ENCODE results near the gene GREB1. TPM values are rescaled to one million over a fixed set of nuclear protein-coding genes. Genes with fewer than 3 reads are reported as not detected.

The GREB1 gene
- polyA plus RNA-seq, 1 of the 3 experiments (the other 2 are of a cell fraction), result 2.9 TPM

DNA sequence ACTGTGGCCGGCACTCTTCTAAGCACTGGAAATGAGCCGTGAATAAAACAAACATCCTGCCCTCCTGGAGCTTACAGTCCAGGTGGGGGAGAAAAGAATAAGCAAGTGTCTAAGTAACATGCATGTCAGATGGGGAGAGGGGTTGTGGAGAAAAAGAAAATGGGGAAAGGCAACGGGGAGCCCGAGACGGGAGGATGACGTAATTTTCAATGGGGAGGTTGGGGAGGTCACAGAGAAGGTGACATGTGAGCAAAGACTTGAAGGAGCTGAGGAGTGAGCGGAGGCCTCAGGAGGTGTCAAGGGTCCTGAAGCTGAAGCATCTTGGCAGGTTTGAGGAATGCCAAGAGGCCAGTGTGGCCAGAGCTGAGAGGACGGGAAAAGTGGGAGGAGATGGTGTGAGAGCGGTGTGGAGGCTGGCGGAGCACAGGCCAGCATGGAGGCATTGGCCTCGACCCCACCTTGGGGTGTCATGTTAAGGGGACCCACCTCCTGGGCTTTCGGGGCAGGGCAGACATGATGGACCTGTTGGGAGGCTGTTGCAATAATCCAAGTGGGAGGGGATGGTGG lies 151.1 kb downstream of the GREB1 start (continued):
- TF ChIP-seq PBX3 (IDR thresholded peaks at IDR 0.05) (no peak), USF1 (IDR thresholded peaks at IDR 0.05; ENCODE audit: borderline replicate concordance, low read depth) (no peak), ZBTB33 (IDR thresholded peaks at IDR 0.05; ENCODE audit: borderline replicate concordance, low read depth) (no peak)
- TF ChIP-seq, protein P1, sequence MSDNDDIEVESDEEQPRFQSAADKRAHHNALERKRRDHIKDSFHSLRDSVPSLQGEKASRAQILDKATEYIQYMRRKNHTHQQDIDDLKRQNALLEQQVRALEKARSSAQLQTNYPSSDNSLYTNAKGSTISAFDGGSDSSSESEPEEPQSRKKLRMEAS (IDR thresholded peaks at IDR 0.05; ENCODE audit: low read depth), result no peak

DNA sequence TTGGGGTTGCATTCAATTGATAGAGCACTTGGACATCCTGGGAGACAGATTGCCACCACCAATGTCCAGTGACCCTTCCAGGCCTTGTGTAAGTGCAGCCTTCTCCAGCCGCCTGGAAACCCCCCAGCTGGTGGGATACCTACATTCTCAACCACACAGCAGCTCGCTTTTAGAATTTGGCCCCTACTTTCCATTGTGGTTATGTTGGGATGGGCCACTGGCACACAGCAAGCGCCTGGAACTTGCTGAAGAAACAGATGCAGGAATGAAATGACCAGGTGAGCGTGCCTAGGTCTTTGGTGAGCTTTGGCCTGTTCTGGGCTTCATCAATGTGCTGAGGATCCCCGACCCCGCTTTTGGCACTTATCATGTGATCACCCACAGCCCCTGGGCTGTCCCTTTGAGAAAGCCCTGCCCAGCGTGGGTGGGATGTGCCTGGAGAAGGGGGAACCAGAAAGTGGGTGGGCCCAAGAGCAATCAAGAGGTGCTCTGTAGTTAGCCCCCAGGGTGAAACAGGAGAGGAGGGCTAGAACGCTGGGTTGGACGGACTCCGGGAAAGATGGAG lies 152.1 kb downstream of the GREB1 start:
- Histone ChIP-seq H2AFZ (ENCODE audit: low read depth) (no peak overlapping the region), H3K79me2 (ENCODE audit: insufficient read depth) (no peaks in the 10 kb centered on the region), H3K27me3 (ENCODE audit: insufficient read depth) (peaks cover 9% of the 10 kb centered on the region; the same call in 1 of the 2 replicates), H3K9ac (no peak overlapping the region), H3K36me3 (replicated peaks in 1 of 2; ENCODE audit: control insufficient read depth in 1 of 2, insufficient read depth in 2 of 2, low read length in 1 of 2) (no peaks in the 10 kb centered on the region), H3K27ac (ENCODE audit: low read depth in 2 of 2, low read length in 1 of 2) (no peak overlapping the region), H3K9me3 (no peaks in the 10 kb centered on the region), H3K4me2 (no peak overlapping the region), H3K4me3 (ENCODE audit: low read depth in 2 of 2, low read length in 1 of 2) (no peak overlapping the region), H3K4me1 (ENCODE audit: control insufficient read depth in 1 of 2, insufficient read depth in 2 of 2, low read depth in 1 of 2, low read length in 1 of 2) (peaks cover 0 to 10% of the 10 kb centered on the region in 2 experiments; a peak in 2 of 4 replicates), H3F3A (replicated peaks; ENCODE audit: insufficient read depth) (no peaks in the 10 kb centered on the region), H4K20me1 (ENCODE audit: insufficient read depth) (no peaks in the 10 kb centered on the region), H3K9me2 (no peaks in the 10 kb centered on the region)
- no peak for DNase-seq
- no peak for TF ChIP-seq ELF1 (IDR thresholded peaks at IDR 0.05)
- no peak for TF ChIP-seq SMC3 (IDR thresholded peaks at IDR 0.05; ENCODE audit: low read depth, low read length)
- TF ChIP-seq RAD21 (IDR thresholded peaks at IDR 0.05; ENCODE audit: low read length), result no peak
- no peak for TF ChIP-seq EP300 (IDR thresholded peaks at IDR 0.05; ENCODE audit: borderline replicate concordance in 1 of 2, low read depth in 1 of 2, low read length in 1 of 2)
- CTCF ChIA-PET, result interaction anchor here (0.6 to 31.9 kb wide), 7 partner anchors 7 to 99 kb away, joined by 3 to 886 read pairs (median 34); partner anchors contain the start of gene LPIN1
- WGBS (ENCODE audit: low lambda C conversion rate), result 74% methylated on average over 10 of the region's 10 CpGs
- POLR2A ChIA-PET, result no interaction called here

DNA sequence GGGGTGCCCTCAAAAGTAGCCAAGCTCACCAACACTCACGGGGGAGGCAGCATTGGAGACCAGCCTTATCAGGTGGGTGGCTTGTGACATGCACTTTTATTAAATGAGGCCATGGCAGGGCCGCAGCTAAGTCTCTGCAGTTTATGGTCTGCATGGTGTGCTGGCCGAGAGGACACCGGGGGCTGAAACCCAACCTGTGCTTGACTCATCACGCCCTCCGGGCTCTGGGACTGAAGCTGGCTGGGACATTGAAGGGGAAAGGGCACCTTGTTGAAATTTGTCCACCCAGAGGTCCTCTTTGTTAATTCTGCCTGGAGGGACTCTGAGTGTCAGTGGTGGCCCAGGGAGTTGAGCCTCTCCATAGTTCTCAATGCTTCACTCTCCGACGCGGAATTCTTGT lies 153.9 kb downstream of the GREB1 start:
- H3K27ac ChIP-seq (ENCODE audit: low read depth in 2 of 2, low read length in 1 of 2), result no peak overlapping the region
- H3K9me3 ChIP-seq, result no peaks in the 10 kb centered on the region
- H3K4me1 ChIP-seq (ENCODE audit: control insufficient read depth in 1 of 2, insufficient read depth in 2 of 2, low read depth in 1 of 2, low read length in 1 of 2), result peaks cover 0 to 8% of the 10 kb centered on the region in 2 experiments; a peak in 2 of 4 replicates
- no peaks in the 10 kb centered on the region for H3K79me2 ChIP-seq (ENCODE audit: insufficient read depth)
- H2AFZ ChIP-seq (ENCODE audit: low read depth), result no peak overlapping the region
- no peak overlapping the region for H3K4me3 ChIP-seq (ENCODE audit: low read depth in 2 of 2, low read length in 1 of 2)
- no peak overlapping the region for H3K9ac ChIP-seq
- DNase-seq, result no peak
- no peaks in the 10 kb centered on the region for H4K20me1 ChIP-seq (ENCODE audit: insufficient read depth)
- WGBS (ENCODE audit: low lambda C conversion rate), result 80% methylated on average over 9 of the region's 9 CpGs
- CTCF ChIA-PET, result interaction anchor here (0.6 to 31.9 kb wide), 45 partner anchors 7 to 1321 kb away, joined by 3 to 886 read pairs (median 3); partner anchors contain the start of genes E2F6, LPIN1 and NTSR2
- H3K4me2 ChIP-seq, result no peak overlapping the region; the same call in 1 of the 2 replicates
- peaks cover 9% of the 10 kb centered on the region; the same call in 1 of the 2 replicates for H3K27me3 ChIP-seq (ENCODE audit: insufficient read depth)
- no peaks in the 10 kb centered on the region for H3F3A ChIP-seq (replicated peaks; ENCODE audit: insufficient read depth)
- H3K36me3 ChIP-seq (replicated peaks in 1 of 2; ENCODE audit: control insufficient read depth in 1 of 2, insufficient read depth in 2 of 2, low read length in 1 of 2), result no peaks in the 10 kb centered on the region
- TF ChIP-seq, protein P1 (IDR thresholded peaks at IDR 0.05; ENCODE audit: low read depth), result no peak
- TF ChIP-seq ELF1 (IDR thresholded peaks at IDR 0.05), result no peak
- POLR2A ChIA-PET, result interaction anchor here (0.6 to 1.0 kb wide), 2 partner anchors 60 to 544 kb away, joined by 3 read pairs; no protein-coding TSS in a partner anchor
- no peaks in the 10 kb centered on the region for H3K9me2 ChIP-seq
